GM18505 (cell line): ENCODE measurements around the gene TDRKH.
A peak's percentile ranks its signal among the peaks of the same experiment; 100 is the strongest.

Experiments used
- ATAC-seq: cut with Tn5 transposase; IDR thresholded peaks from one replicate; pipeline ENCODE4 v1.9.1; 2021; ENCODE audit not compliant: unreplicated experiment
- POLR2A ChIP-seq: IDR thresholded peaks from 4 replicates; pipeline ENCODE4 v1.6.1; 2011; ENCODE audit warnings: borderline replicate concordance; ENCODE audit not compliant: insufficient read depth, insufficient read length; ENCODE audit errors: extremely low read depth

Gene TDRKH

GRCh38 chr1:151790071-151790939 is at the start of gene TDRKH:
TSS of gene TDRKH (minus strand) at chr1:151790500. CDS start at chr1:151783022, 7,478 bp downstream.
- peak; percentile 62 for TF ChIP-seq POLR2A

GRCh38 chr1:151839457-151840403 is 49.4 kb upstream of the TDRKH start, which contains the start of gene C2CD4D:
TSS of gene C2CD4D (minus strand) at chr1:151839820. CDS start at chr1:151838989, 831 bp downstream.
- TF ChIP-seq POLR2A: peak; percentile 34
- ATAC-seq: peak; percentile 52

More at GRCh38 chr1:151790071-151790939, at the start of gene TDRKH:
- ATAC-seq: peak; percentile 96

- ATAC-seq: no peak
- TF ChIP-seq POLR2A: no peak
Observed at GRCh38 chr1:151839082-151839412, 48.7 kb upstream of the TDRKH start.

- no peak for ATAC-seq
- no peak for TF ChIP-seq POLR2A
Observed at GRCh38 chr1:151838222-151839081, 48.2 kb upstream of the TDRKH start.

- ATAC-seq: no peak
Observed at GRCh38 chr1:151837884-151838221, 47.6 kb upstream of the TDRKH start.

GRCh38 chr1:151837197-151837596 is 46.9 kb upstream of the TDRKH start:
- ATAC-seq: no peak
- TF ChIP-seq POLR2A: no peak

More at GRCh38 chr1:151837884-151838221, 47.6 kb upstream of the TDRKH start:
- no peak for TF ChIP-seq POLR2A

GRCh38 chr1:151835596-151835995 is 45.3 kb upstream of the TDRKH start:
- no peak for TF ChIP-seq POLR2A
- ATAC-seq: no peak

GRCh38 chr1:151834239-151834638 is 43.9 kb upstream of the TDRKH start:
- TF ChIP-seq POLR2A: no peak
- ATAC-seq: no peak

GRCh38 chr1:151833172-151833900 is 43.0 kb upstream of the TDRKH start:
- no peak for ATAC-seq
- no peak for TF ChIP-seq POLR2A

- no peak for ATAC-seq
- no peak for TF ChIP-seq POLR2A
Observed at GRCh38 chr1:151832318-151832980, 42.1 kb upstream of the TDRKH start.

GRCh38 chr1:151831605-151832004 is 41.3 kb upstream of the TDRKH start, which contains the start of gene RORC:
TSS of gene RORC (minus strand) at chr1:151831802. CDS start at chr1:151831764, 38 bp downstream.
- no peak for ATAC-seq
- TF ChIP-seq POLR2A: no peak
